Activated CD8-positive, alpha-beta T cell treated with anti-CD3 and anti-CD28 coated beads, Interleukin-2, amount 10 ng/mL, durations not matched to agents 7 days and 5 days (primary cell): ENCODE measurements around the gene SLC51B. TPM values are rescaled to one million over a fixed set of nuclear protein-coding genes. Genes with fewer than 3 reads are reported as not detected.

Experiments used
- ATAC-seq: fragments of 150-1000 bp; cut with Tn5 transposase; one replicate; pipeline ENCODE4 v1.10.0; 2021; ENCODE audit warnings: moderate library complexity
- CTCF ChIA-PET: fragments of 350-600 bp; sonication (Branson Sonifier 250); formaldehyde crosslinking; loops from one replicate; lab custom pipeline; 2021; ENCODE audit warnings: antibody characterized with exemption; lab: Charles Lee
- POLR2A ChIA-PET: fragments of 350-600 bp; sonication (Branson Sonifier 250); formaldehyde crosslinking; loops from one replicate; lab custom pipeline; 2021; ENCODE audit warnings: antibody characterized with exemption; lab: Charles Lee
- DNase-seq: peaks from one replicate; pipeline ENCODE4 v3.0.0-alpha.2; 2020
- H3K27ac Mint-ChIP-seq: one replicate; pipeline ENCODE4 v1.8.0; 2021; ENCODE audit warnings: mild to moderate bottlenecking, mixed read lengths
- H3K27me3 Mint-ChIP-seq: one replicate; pipeline ENCODE4 v1.8.0; 2021; ENCODE audit warnings: low read depth, mixed read lengths
- H3K36me3 Mint-ChIP-seq: one replicate; pipeline ENCODE4 v1.8.0; 2021; ENCODE audit warnings: low read depth, mixed read lengths
- H3K4me1 Mint-ChIP-seq: one replicate; pipeline ENCODE4 v1.8.0; 2021; ENCODE audit warnings: low read depth, mixed read lengths
- H3K4me3 Mint-ChIP-seq: one replicate; pipeline ENCODE4 v1.8.0; 2021; ENCODE audit warnings: mild to moderate bottlenecking, mixed read lengths
- H3K9me3 Mint-ChIP-seq: one replicate; pipeline ENCODE4 v1.8.0; 2022; ENCODE audit warnings: mixed read lengths; ENCODE audit not compliant: insufficient read depth
- total RNA-seq, 2 experiments: library from RNA; stranded (reverse); gene quantifications; one replicate each; pipeline ENCODE4 v1.2.3, GENCODE V29; 2021

The SLC51B gene
- total RNA-seq, 2 experiments from 2014 or later = not detected

DNA sequence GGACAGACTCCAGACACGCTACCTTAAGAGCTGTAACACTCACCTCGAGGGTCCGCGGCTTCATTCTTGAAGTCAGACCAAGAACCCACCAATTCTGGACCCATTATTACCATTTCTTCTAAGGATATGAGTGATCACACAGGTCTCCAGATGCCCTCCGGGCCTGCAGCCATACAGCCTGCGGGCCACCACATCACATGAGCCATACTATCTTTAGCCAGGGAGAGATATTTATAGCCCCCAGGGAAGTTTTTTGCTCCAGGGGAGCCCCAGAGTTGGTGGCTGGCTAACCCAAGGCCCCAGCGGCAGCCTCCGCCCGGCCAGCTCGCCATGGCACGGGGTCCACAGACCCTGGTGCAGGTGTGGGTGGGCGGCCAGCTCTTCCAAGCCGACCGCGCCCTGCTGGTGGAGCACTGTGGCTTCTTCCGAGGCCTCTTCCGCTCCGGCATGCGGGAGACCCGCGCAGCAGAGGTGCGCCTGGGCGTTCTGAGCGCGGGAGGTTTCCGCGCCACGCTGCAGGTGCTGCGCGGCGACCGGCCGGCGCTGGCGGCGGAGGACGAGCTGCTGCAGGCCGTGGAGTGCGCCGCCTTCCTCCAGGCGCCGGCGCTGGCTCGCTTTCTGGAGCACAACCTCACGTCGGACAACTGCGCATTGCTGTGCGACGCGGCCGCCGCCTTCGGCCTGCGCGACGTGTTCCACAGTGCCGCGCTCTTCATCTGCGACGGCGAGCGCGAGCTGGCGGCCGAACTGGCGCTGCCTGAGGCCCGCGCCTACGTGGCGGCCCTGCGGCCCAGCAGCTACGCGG lies 31.5 kb downstream of the SLC51B start, which contains the start of gene KBTBD13:
KBTBD13 (plus strand) TSS at position 261 of the 805 bp plus-strand sequence; CDS start at position 331, 70 bp downstream.
- peaks cover 32% of the 10 kb centered on the region for H3K27me3 Mint-ChIP-seq
- H3K4me3 Mint-ChIP-seq = no peak within 1 kb of the TSS
- POLR2A ChIA-PET = no interaction called here
- no peaks in the 10 kb centered on the region for H3K36me3 Mint-ChIP-seq
- ATAC-seq = no peak
- peaks cover 12% of the 10 kb centered on the region for H3K4me1 Mint-ChIP-seq
- no peak within 1 kb of the TSS for H3K27ac Mint-ChIP-seq
- DNase-seq = no peak
- H3K9me3 Mint-ChIP-seq = no peaks in the 10 kb centered on the region
- CTCF ChIA-PET = interaction anchor here (0.8 to 3.1 kb wide), 3 partner anchors 9 to 22 kb away, joined by 3 to 18 read pairs (median 3); no protein-coding TSS in a partner anchor

DNA sequence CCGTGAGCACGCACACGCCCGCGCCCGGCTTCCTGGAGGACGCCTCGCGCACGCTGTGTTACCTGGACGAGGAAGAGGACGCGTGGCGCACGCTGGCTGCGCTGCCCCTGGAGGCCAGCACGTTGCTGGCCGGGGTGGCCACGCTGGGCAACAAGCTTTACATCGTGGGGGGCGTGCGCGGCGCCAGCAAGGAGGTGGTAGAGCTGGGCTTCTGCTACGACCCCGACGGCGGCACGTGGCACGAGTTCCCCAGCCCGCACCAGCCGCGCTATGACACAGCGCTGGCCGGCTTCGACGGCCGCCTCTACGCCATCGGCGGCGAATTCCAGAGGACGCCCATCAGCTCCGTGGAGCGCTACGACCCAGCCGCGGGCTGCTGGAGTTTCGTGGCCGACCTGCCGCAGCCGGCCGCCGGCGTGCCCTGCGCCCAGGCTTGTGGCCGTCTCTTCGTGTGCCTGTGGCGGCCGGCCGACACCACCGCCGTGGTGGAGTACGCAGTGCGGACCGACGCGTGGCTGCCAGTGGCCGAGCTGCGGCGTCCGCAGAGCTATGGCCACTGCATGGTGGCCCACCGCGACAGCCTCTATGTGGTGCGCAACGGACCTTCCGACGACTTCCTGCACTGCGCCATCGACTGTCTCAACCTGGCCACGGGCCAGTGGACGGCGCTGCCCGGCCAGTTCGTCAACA lies 32.2 kb downstream of the SLC51B start:
- Mint-ChIP-seq H3K36me3 (no peaks in the 10 kb centered on the region), H3K27me3 (peaks cover 34% of the 10 kb centered on the region), H3K27ac (no peak overlapping the region), H3K9me3 (no peaks in the 10 kb centered on the region), H3K4me1 (peaks cover 16% of the 10 kb centered on the region), H3K4me3 (no peak overlapping the region)
- no peak for ATAC-seq
- DNase-seq = no peak
- CTCF ChIA-PET = interaction anchor here (1.0 to 3.7 kb wide), 6 partner anchors 9 to 349 kb away, joined by 3 to 23 read pairs (median 6); partner anchors contain the start of gene RASL12
- POLR2A ChIA-PET = no interaction called here

DNA sequence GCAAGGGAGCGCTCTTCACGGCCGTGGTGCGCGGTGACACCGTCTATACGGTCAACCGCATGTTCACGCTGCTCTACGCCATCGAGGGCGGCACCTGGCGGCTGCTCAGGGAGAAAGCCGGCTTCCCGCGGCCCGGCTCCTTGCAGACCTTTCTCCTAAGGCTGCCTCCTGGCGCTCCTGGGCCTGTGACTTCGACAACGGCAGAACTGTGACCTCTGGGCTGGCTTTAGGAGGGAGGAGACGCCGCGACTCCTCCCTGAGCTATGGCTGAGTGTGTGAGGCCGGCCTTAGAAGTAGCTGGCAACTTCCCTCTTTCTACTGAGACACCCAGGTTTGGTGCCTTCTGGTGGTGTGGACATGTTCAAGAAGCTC lies 32.8 kb downstream of the SLC51B start:
- ChIA-PET CTCF (interaction anchor here (0.7 to 3.7 kb wide), 9 partner anchors 9 to 1184 kb away, joined by 3 to 23 read pairs (median 4); partner anchors contain the start of gene RASL12), POLR2A (no interaction called here)
- H3K4me3 Mint-ChIP-seq = no peak overlapping the region
- DNase-seq (peak; percentile 61), ATAC-seq (peak; percentile 84)
- no peaks in the 10 kb centered on the region for H3K36me3 Mint-ChIP-seq
- H3K4me1 Mint-ChIP-seq = peaks cover 21% of the 10 kb centered on the region
- H3K27me3 Mint-ChIP-seq = peaks cover 40% of the 10 kb centered on the region
- no peak overlapping the region for H3K27ac Mint-ChIP-seq
- H3K9me3 Mint-ChIP-seq = no peaks in the 10 kb centered on the region

DNA sequence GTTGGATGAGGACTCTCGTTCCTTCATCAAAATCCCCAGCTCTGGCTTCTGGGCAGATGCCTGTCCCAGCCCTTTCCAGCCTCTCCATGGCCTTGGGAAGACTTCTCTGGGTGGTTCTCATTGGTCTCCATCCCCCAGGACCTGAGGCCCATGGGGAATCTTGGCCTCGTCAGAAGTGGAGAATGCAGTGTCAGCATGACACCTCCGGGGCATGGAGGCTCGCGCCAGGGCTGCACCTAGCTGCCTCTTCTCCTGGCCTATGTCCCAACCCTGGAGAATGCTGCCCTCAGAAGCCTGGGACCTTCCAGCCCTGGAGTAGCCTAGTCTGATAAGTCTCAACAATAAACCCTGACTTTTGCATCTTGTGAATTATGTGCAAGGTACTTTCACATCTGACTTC lies 34.4 kb downstream of the SLC51B start:
- Mint-ChIP-seq H3K4me1 (peaks cover 25% of the 10 kb centered on the region), H3K27me3 (peaks cover 47% of the 10 kb centered on the region)

DNA sequence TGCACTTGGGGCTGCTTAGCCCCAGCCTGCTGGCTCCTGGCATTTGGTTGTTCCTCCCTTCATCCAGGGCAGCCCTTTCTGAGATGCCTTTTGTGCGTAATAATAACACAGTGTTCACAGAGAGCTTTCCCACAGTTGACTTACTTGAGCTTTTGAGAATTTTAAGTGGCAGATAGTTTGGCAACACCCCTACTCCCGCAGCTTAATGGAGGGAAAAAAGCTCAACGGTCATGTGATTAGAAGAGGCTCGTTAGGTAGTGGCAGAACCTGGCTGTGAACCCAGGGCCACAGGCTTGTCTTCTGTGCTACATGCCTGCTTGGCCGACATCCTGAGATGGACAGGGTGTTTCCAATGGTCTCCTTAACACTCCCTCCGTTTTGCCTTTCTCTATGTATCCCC lies 36.1 kb downstream of the SLC51B start:
- peaks cover 28% of the 10 kb centered on the region for H3K4me1 Mint-ChIP-seq
- DNase-seq = no peak
- no peak overlapping the region for H3K27ac Mint-ChIP-seq
- no peak overlapping the region for H3K4me3 Mint-ChIP-seq
- no peak for ATAC-seq
- ChIA-PET CTCF (interaction anchor here (1.7 to 6.8 kb wide), 3 partner anchors 20 to 47 kb away, joined by 6 to 37 read pairs (median 23); no protein-coding TSS in a partner anchor), POLR2A (no interaction called here)
- no peaks in the 10 kb centered on the region for H3K9me3 Mint-ChIP-seq
- H3K36me3 Mint-ChIP-seq = no peaks in the 10 kb centered on the region
- H3K27me3 Mint-ChIP-seq = peaks cover 47% of the 10 kb centered on the region

More for the DNA sequence above, 34.4 kb downstream of the SLC51B start:
- ChIA-PET POLR2A (interaction anchor here (0.8 kb wide), 1 partner anchor 225 kb away, joined by 3 read pairs; the partner anchor contains the start of gene RNU5B-1), CTCF (interaction anchor here (3.7 kb wide), 1 partner anchor 46 kb away, joined by 23 read pairs; no protein-coding TSS in a partner anchor)
- no peak for DNase-seq
- Mint-ChIP-seq H3K9me3 (no peaks in the 10 kb centered on the region), H3K27ac (no peak overlapping the region), H3K36me3 (no peaks in the 10 kb centered on the region), H3K4me3 (no peak overlapping the region)
- ATAC-seq = no peak

DNA sequence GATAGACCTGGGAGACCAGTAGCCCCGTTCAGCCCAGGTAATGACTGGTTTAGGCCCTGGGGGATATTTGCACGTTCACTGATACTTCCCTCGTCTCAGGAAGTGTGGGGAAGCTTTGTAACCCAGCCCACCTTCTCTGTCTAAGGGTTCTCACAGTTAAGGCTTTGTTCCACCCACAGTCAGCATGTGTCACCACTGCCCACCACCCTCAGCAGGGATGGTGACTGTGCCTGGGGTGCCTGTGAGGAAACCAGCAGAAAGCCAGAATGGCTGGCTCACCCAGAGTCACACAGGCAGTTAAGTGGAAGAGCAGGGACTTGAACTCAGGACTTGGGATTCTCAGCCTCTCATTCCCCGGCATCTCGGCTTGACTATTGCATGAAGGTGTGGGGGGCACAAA lies 36.6 kb downstream of the SLC51B start:
- CTCF ChIA-PET = interaction anchor here (1.7 to 6.8 kb wide), 2 partner anchors 20 to 27 kb away, joined by 6 to 37 read pairs; no protein-coding TSS in a partner anchor
- POLR2A ChIA-PET = interaction anchor here (1.3 kb wide), 1 partner anchor 223 kb away, joined by 3 read pairs; the partner anchor contains the start of gene RNU5B-1
- peaks cover 44% of the 10 kb centered on the region for H3K27me3 Mint-ChIP-seq
- H3K27ac Mint-ChIP-seq = no peak overlapping the region
- no peak for ATAC-seq
- H3K4me3 Mint-ChIP-seq = no peak overlapping the region
- H3K4me1 Mint-ChIP-seq = peaks cover 27% of the 10 kb centered on the region
- no peak for DNase-seq
- H3K36me3 Mint-ChIP-seq = no peaks in the 10 kb centered on the region
- no peaks in the 10 kb centered on the region for H3K9me3 Mint-ChIP-seq

DNA sequence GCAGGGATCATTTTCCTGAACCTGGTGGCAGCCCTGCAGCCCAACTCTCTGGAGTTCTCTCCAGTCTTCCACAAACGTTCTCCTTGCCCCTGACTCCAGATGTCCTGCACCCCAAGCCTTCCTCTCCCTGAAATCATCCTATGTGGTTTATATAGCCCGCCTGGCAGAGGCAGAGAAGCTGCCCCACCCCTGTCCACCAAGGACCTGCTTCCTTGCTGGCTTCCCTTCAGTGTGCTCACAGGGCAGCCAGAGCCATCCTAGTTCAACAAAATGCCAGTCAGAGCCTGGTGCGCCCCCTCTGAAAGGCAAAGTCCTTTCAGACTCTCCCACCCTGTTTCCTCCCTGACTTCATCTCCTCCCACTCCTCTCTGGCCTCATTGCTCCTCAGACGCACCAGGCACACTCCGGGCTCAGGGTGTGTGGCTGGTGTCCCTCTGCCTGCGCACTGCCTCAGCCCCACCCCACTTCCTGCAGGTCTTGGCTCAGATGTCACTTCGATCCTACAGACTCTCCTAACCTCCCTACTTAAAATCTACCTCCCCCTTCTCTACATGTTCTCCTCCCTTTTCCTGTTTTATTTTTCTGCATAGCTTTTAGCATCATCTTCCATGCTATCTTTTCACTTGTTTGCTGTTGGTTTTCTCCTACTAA lies 37.2 kb downstream of the SLC51B start:
- Mint-ChIP-seq H3K27ac (peak overlapping the region; percentile 21), H3K36me3 (no peaks in the 10 kb centered on the region)
- ATAC-seq = peak; percentile 82

DNA sequence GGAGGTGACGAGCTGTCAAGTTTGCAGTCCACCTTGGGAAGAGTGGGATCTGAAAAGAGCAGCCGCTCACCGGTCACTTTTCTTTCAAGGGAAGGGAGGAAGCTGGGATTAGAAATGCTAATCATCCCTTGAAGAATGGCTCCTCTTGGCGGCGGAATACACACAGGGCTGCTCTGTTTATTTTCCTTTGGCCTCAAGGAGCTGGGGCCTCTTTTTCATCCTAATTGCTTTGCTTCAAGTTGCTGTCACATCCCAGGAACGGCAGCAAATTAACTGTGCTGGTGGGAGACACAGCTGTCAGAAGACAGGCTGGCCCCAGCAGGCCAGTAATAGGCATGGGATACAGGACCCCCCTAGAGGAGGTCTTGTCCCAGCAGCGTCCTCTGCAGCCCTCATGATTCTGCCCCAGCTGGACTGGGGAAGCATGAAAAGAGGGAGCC lies 38.1 kb downstream of the SLC51B start:
- no peaks in the 10 kb centered on the region for H3K9me3 Mint-ChIP-seq
- H3K4me1 Mint-ChIP-seq = peaks cover 20% of the 10 kb centered on the region
- H3K27ac Mint-ChIP-seq = no peak overlapping the region
- ATAC-seq (no peak), DNase-seq (no peak)
- no peak overlapping the region for H3K4me3 Mint-ChIP-seq
- CTCF ChIA-PET = interaction anchor here (1.0 to 6.8 kb wide), 6 partner anchors 13 to 49 kb away, joined by 3 to 37 read pairs (median 6); no protein-coding TSS in a partner anchor
- POLR2A ChIA-PET = interaction anchor here (1.3 kb wide), 1 partner anchor 221 kb away, joined by 3 read pairs; the partner anchor contains the start of gene RNU5B-1
- H3K27me3 Mint-ChIP-seq = peaks cover 36% of the 10 kb centered on the region
- no peaks in the 10 kb centered on the region for H3K36me3 Mint-ChIP-seq

More for the DNA sequence above, 37.2 kb downstream of the SLC51B start:
- CTCF ChIA-PET = interaction anchor here (1.0 to 6.8 kb wide), 4 partner anchors 12 to 48 kb away, joined by 3 to 37 read pairs (median 7); no protein-coding TSS in a partner anchor
- DNase-seq = peak; percentile 48
- H3K27me3 Mint-ChIP-seq = peaks cover 44% of the 10 kb centered on the region
- H3K9me3 Mint-ChIP-seq = no peaks in the 10 kb centered on the region
- POLR2A ChIA-PET = interaction anchor here (1.3 kb wide), 1 partner anchor 222 kb away, joined by 3 read pairs; the partner anchor contains the start of gene RNU5B-1
- H3K4me3 Mint-ChIP-seq = no peak overlapping the region
- H3K4me1 Mint-ChIP-seq = peaks cover 27% of the 10 kb centered on the region

DNA sequence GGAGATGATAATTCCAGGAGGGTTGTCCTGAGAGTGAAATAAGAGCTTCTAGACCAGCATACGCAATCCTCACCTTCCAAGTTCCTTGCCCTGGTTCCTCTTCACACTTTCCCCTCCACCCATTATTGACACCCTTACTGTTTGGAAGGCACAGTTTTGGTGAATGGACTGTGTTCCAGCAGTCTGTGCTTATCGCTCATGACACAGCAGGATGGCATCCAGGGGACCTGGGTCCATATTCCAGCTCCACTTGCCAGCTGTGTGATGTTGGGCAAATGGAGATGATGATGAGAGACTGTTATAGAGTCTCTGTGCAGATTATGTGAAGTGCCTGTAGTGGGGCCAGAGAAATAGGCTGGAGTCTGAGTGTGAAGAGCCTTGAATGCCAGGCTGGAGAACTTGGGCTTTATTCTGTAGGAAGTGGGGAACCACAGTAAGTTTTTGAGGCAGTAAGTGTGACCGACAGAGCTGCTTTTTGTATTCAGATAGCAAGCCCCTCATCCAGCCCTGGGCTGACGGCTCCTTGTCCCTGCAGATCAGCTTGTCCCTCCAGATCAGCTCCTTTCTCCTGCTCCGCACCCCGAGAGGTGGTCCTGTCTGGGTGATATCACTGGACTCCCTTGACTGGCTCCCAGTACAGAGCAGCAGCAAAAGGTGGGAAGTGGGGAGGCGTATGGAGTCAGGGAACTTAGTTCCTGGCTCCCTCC lies 39.5 kb downstream of the SLC51B start:
- no peaks in the 10 kb centered on the region for H3K36me3 Mint-ChIP-seq
- POLR2A ChIA-PET = no interaction called here
- no peak for DNase-seq
- no peak overlapping the region for H3K4me3 Mint-ChIP-seq
- H3K4me1 Mint-ChIP-seq = peaks cover 20% of the 10 kb centered on the region
- no peak overlapping the region for H3K27ac Mint-ChIP-seq
- H3K9me3 Mint-ChIP-seq = no peaks in the 10 kb centered on the region
- H3K27me3 Mint-ChIP-seq = peaks cover 26% of the 10 kb centered on the region
- ATAC-seq = no peak
- CTCF ChIA-PET = interaction anchor here (0.9 to 6.8 kb wide), 4 partner anchors 8 to 51 kb away, joined by 3 to 37 read pairs (median 4); partner anchors contain the start of gene KBTBD13

DNA sequence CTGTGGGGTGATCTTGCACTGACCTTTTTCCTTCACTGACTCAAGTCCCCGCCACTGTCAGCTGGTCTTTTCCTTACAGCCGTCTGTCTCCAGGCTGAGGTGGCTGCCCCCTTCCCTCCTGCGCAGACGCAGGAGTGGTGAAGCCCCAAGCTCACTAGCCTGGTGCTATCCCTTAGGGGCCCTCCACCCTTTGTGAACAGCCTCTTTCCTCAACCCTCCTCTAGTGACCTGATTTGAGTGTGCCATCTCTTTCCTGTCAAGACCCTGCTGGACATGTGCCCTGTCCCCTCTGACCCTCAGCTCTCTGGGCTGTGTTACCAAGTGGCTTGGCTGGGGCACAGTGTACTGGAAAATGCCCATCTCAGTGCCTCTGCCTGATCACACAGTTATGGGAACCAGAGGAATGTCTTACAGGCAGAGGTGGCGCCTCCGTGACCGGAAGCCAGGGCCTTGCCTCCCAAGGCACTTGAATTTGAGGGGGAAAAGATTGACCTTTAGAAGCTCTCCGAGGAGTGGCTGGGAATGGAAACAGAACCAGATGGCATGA lies 40.1 kb downstream of the SLC51B start:
- ChIA-PET POLR2A (no interaction called here), CTCF (interaction anchor here (0.9 to 6.8 kb wide), 4 partner anchors 9 to 51 kb away, joined by 3 to 37 read pairs (median 4); partner anchors contain the start of gene KBTBD13)
- DNase-seq (no peak), ATAC-seq (no peak)
- no peaks in the 10 kb centered on the region for H3K36me3 Mint-ChIP-seq
- H3K4me3 Mint-ChIP-seq = no peak overlapping the region
- H3K27ac Mint-ChIP-seq = no peak overlapping the region
- H3K4me1 Mint-ChIP-seq = peaks cover 20% of the 10 kb centered on the region
- no peaks in the 10 kb centered on the region for H3K9me3 Mint-ChIP-seq
- H3K27me3 Mint-ChIP-seq = peaks cover 24% of the 10 kb centered on the region
